T-helper 17 cell (primary cell): ENCODE results near the gene CARNS1. TPM values are rescaled to one million over a fixed set of nuclear protein-coding genes. Genes with fewer than 3 reads are reported as not detected.
A peak's percentile ranks its signal among the peaks of the same experiment; 100 is the strongest.
"Not testable (repeated sequence)": the region's sequence is repeated elsewhere in the genome, so short reads cannot be mapped to it uniquely, and the experiment has no call there.

Experiments used
- ATAC-seq: fragments of 150-1000 bp; cut with Tn5 transposase; 2 replicates; pipeline ENCODE4 v1.10.0; 2021; ENCODE audit warnings: mild to moderate bottlenecking, moderate library complexity
- DNase-seq, 3 donors: peaks; one replicate each; pipeline versions ENCODE4 v3.0.0 to v3.0.0-alpha.2; 2020 to 2021
- H3K9me3 ChIP-seq: one replicate; pipeline ENCODE4 v1.7.0; 2013; ENCODE audit warnings: low read length, mild to moderate bottlenecking; ENCODE audit not compliant: control insufficient read depth, poor library complexity, severe bottlenecking
- H3K27ac Mint-ChIP-seq: one replicate; pipeline ENCODE4 v1.8.0; 2022; ENCODE audit warnings: mild to moderate bottlenecking, moderate library complexity, mixed read lengths
- H3K27me3 Mint-ChIP-seq: one replicate; pipeline ENCODE4 v1.8.0; 2022; ENCODE audit warnings: mixed read lengths
- H3K36me3 Mint-ChIP-seq: one replicate; pipeline ENCODE4 v1.8.0; 2022; ENCODE audit warnings: low read depth, mixed read lengths
- H3K4me1 Mint-ChIP-seq: one replicate; pipeline ENCODE4 v1.8.0; 2022; ENCODE audit warnings: mild to moderate bottlenecking, mixed read lengths
- H3K4me3 Mint-ChIP-seq: one replicate; pipeline ENCODE4 v1.8.0; 2022; ENCODE audit warnings: mild to moderate bottlenecking, moderate library complexity, mixed read lengths
- total RNA-seq, 4 donors: library from RNA in 2 of 4; stranded (reverse) in 2 of 4; gene quantifications; one replicate each; pipeline ENCODE4 v1.2.3 and lab custom pipeline; 2022 to 2026

Gene CARNS1
- total RNA-seq, 2 donors from 2014 or later = 4.5 to 7.5 TPM

GRCh38 chr11:67427364-67427859, 11.9 kb downstream of the CARNS1 start:
- DNase-seq, H3K36me3 Mint-ChIP-seq, ATAC-seq, H3K9me3 ChIP-seq, H3K27me3 Mint-ChIP-seq: not testable (repeated sequence)
- peak overlapping the region; percentile 96 for H3K27ac Mint-ChIP-seq
- peak overlapping the region; percentile 94 for H3K4me3 Mint-ChIP-seq
- peaks cover 31% of the 10 kb centered on the region for H3K4me1 Mint-ChIP-seq

- H3K27ac Mint-ChIP-seq = peak within 1 kb of the TSS; percentile 96
- no peaks in the 10 kb centered on the region for H3K36me3 Mint-ChIP-seq
- no peaks in the 10 kb centered on the region for H3K27me3 Mint-ChIP-seq
- H3K9me3 ChIP-seq = no peaks in the 10 kb centered on the region
- ATAC-seq (peak; percentile 91), DNase-seq (peak; percentile 94 to 99 (median 94))
- H3K4me3 Mint-ChIP-seq = peak within 1 kb of the TSS; percentile 94
- peaks cover 26% of the 10 kb centered on the region for H3K4me1 Mint-ChIP-seq
These were observed 12.8 kb downstream of the CARNS1 start, which contains the start of gene RPS6KB2 for GRCh38 chr11:67428052-67429001. Gene RPS6KB2 (plus strand): TSS chr11:67428494. CDS start chr11:67428546, 52 bp downstream.

GRCh38 chr11:67429038-67429668, 13.7 kb downstream of the CARNS1 start:
- H3K27me3 Mint-ChIP-seq = no peaks in the 10 kb centered on the region
- H3K36me3 Mint-ChIP-seq = no peaks in the 10 kb centered on the region
- H3K4me1 Mint-ChIP-seq = peaks cover 30% of the 10 kb centered on the region
- H3K4me3 Mint-ChIP-seq = peak overlapping the region; percentile 94
- no peaks in the 10 kb centered on the region for H3K9me3 ChIP-seq
- DNase-seq (no peak), ATAC-seq (no peak)
- H3K27ac Mint-ChIP-seq = peak overlapping the region; percentile 96

- no peaks in the 10 kb centered on the region for H3K36me3 Mint-ChIP-seq
- DNase-seq (no peak), ATAC-seq (no peak)
- peak overlapping the region; percentile 55 for H3K4me3 Mint-ChIP-seq
- peaks cover 29% of the 10 kb centered on the region for H3K4me1 Mint-ChIP-seq
- H3K27ac Mint-ChIP-seq = peak overlapping the region; percentile 54
- H3K27me3 Mint-ChIP-seq = no peaks in the 10 kb centered on the region
- no peaks in the 10 kb centered on the region for H3K9me3 ChIP-seq
These were observed 14.2 kb downstream of the CARNS1 start for GRCh38 chr11:67429722-67430121.

- Mint-ChIP-seq H3K4me1 (peaks cover 37% of the 10 kb centered on the region), H3K36me3 (no peaks in the 10 kb centered on the region), H3K27ac (peak overlapping the region; percentile 95), H3K27me3 (no peaks in the 10 kb centered on the region), H3K4me3 (peak overlapping the region; percentile 71)
- no peak for ATAC-seq
- H3K9me3 ChIP-seq = no peaks in the 10 kb centered on the region
- DNase-seq = no peak
These were observed 16.1 kb downstream of the CARNS1 start for GRCh38 chr11:67431346-67432249.

GRCh38 chr11:67432655-67433349, 17.3 kb downstream of the CARNS1 start:
- Mint-ChIP-seq H3K36me3 (no peaks in the 10 kb centered on the region), H3K27ac (peak overlapping the region; percentile 95), H3K4me3 (no peak overlapping the region), H3K4me1 (peaks cover 42% of the 10 kb centered on the region), H3K27me3 (no peaks in the 10 kb centered on the region)
- ATAC-seq = no peak
- DNase-seq = no peak
- no peaks in the 10 kb centered on the region for H3K9me3 ChIP-seq

GRCh38 chr11:67433536-67434394, 18.3 kb downstream of the CARNS1 start:
- H3K9me3 ChIP-seq = no peaks in the 10 kb centered on the region
- peak overlapping the region; percentile 96 for H3K27ac Mint-ChIP-seq
- H3K36me3 Mint-ChIP-seq = no peaks in the 10 kb centered on the region
- H3K4me1 Mint-ChIP-seq = peaks cover 41% of the 10 kb centered on the region
- H3K4me3 Mint-ChIP-seq = peak overlapping the region; percentile 97
- no peaks in the 10 kb centered on the region for H3K27me3 Mint-ChIP-seq
- no peak for ATAC-seq
- no peak for DNase-seq

- no peaks in the 10 kb centered on the region for H3K27me3 Mint-ChIP-seq
- H3K27ac Mint-ChIP-seq = peak overlapping the region; percentile 96
- no peaks in the 10 kb centered on the region for H3K36me3 Mint-ChIP-seq
- ATAC-seq = no peak
- peaks cover 44% of the 10 kb centered on the region for H3K4me1 Mint-ChIP-seq
- no peaks in the 10 kb centered on the region for H3K9me3 ChIP-seq
- H3K4me3 Mint-ChIP-seq = peak overlapping the region; percentile 97
- DNase-seq = no peak
These were observed 19.0 kb downstream of the CARNS1 start for GRCh38 chr11:67434395-67434881.

- Mint-ChIP-seq H3K4me3 (peak overlapping the region; percentile 97), H3K4me1 (peaks cover 52% of the 10 kb centered on the region), H3K27ac (peak overlapping the region; percentile 96), H3K36me3 (no peaks in the 10 kb centered on the region), H3K27me3 (no peaks in the 10 kb centered on the region)
- H3K9me3 ChIP-seq = no peaks in the 10 kb centered on the region
- ATAC-seq (no peak), DNase-seq (no peak)
These were observed 19.7 kb downstream of the CARNS1 start for GRCh38 chr11:67435031-67435726.

GRCh38 chr11:67435727-67436458, 20.4 kb downstream of the CARNS1 start:
- H3K36me3 Mint-ChIP-seq = no peaks in the 10 kb centered on the region
- DNase-seq (no peak), ATAC-seq (no peak)
- H3K27me3 Mint-ChIP-seq = no peaks in the 10 kb centered on the region
- peaks cover 58% of the 10 kb centered on the region for H3K4me1 Mint-ChIP-seq
- H3K9me3 ChIP-seq = no peaks in the 10 kb centered on the region
- H3K4me3 Mint-ChIP-seq = peak overlapping the region; percentile 97
- peak overlapping the region; percentile 96 for H3K27ac Mint-ChIP-seq
